Peyer's patch (tissue), 4 donors: ENCODE results near the gene BMP6. TPM values are rescaled to one million over a fixed set of nuclear protein-coding genes. Genes with fewer than 3 reads are reported as not detected.

Experiments
- DNase-seq, 3 donors: peaks; one replicate each; pipeline ENCODE4 v3.0.0-alpha.2; 2017 to 2019
- H3K27ac ChIP-seq, 4 donors: fragments of 200-600 bp; sonication (generic); one replicate each; pipeline ENCODE4 v1.5.1; 2016 to 2019
- H3K27me3 ChIP-seq, 2 donors: fragments of 200-600 bp; sonication (generic); one replicate each; pipeline ENCODE4 v1.5.1; 2019
- H3K36me3 ChIP-seq, 3 donors: fragments of 200-600 bp; sonication (generic); one replicate each; pipeline ENCODE4 v1.5.1; 2016 to 2019
- H3K4me1 ChIP-seq, 4 donors: fragments of 200-600 bp; sonication (generic); one replicate each; pipeline ENCODE4 v1.5.1; 2016 to 2019
- H3K4me3 ChIP-seq, 4 donors: fragments of 200-600 bp; sonication (generic); 1 replicate in 3 of 4; 2 replicates in 1 of 4; pipeline ENCODE4 v1.5.1; 2016 to 2019; ENCODE audit warnings: mild to moderate bottlenecking in 1 of 4
- H3K9me3 ChIP-seq, 4 donors: fragments of 200-600 bp; sonication (generic); one replicate each; pipeline ENCODE4 v1.5.1; 2016 to 2019; ENCODE audit warnings: mild to moderate bottlenecking in 1 of 4
- POLR2A ChIP-seq, 2 donors: fragments of 450-650 bp; IDR thresholded peaks; one replicate each; pipeline ENCODE4 v1.5.1; 2017; ENCODE audit warnings: antibody characterized with exemption in 2 of 2, mild to moderate bottlenecking in 2 of 2, moderate library complexity in 2 of 2
- total RNA-seq, 4 donors: library from RNA; depleted of rRNA; stranded (reverse); fragments of >200 nt; gene quantifications; one replicate each; pipeline ENCODE4 v1.1.0, GENCODE V29; 2016
- TF ChIP-seq, protein P1 (sequence below), 6 experiments: fragments of 450-650 bp in 4 of 6; fragments of 200-600 bp in 2 of 6; sonication (generic) in 1 of 6; IDR thresholded peaks; one replicate each; pipeline ENCODE4 v1.5.1; 2017 to 2019; ENCODE audit warnings: antibody characterized with exemption in 6 of 6, mild to moderate bottlenecking in 3 of 6, moderate library complexity in 1 of 6

BMP6 gene
- total RNA-seq, 4 donors from 2014 or later, result 0.88 to 3.6 (median 2.2) TPM

DNA sequence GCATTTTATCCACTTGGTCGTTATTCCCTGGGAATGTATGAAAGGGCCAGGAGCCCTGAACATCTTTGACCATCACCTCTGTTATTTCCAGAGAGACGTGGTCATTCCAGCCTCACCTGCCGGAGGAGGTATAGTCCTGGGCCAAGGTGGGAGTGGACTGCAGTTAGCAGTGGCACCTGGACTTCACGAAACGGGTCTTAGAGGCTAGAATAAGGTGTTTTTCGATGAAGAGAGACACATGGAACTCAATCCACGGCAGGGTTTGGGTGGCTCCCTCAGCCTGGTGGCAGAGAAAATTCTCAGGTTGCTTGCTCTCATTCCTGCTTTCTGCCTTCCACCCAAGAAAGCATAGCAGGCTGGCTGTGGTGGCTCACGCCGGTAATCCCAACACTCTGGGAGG lies 48.0 kb downstream of the BMP6 start:
- Histone ChIP-seq H3K4me1 (no peaks in the 10 kb centered on the region), H3K27me3 (no peaks in the 10 kb centered on the region), H3K9me3 (no peaks in the 10 kb centered on the region), H3K27ac (no peak overlapping the region), H3K4me3 (no peak overlapping the region), H3K36me3 (no peaks in the 10 kb centered on the region)
- TF ChIP-seq, protein P1, sequence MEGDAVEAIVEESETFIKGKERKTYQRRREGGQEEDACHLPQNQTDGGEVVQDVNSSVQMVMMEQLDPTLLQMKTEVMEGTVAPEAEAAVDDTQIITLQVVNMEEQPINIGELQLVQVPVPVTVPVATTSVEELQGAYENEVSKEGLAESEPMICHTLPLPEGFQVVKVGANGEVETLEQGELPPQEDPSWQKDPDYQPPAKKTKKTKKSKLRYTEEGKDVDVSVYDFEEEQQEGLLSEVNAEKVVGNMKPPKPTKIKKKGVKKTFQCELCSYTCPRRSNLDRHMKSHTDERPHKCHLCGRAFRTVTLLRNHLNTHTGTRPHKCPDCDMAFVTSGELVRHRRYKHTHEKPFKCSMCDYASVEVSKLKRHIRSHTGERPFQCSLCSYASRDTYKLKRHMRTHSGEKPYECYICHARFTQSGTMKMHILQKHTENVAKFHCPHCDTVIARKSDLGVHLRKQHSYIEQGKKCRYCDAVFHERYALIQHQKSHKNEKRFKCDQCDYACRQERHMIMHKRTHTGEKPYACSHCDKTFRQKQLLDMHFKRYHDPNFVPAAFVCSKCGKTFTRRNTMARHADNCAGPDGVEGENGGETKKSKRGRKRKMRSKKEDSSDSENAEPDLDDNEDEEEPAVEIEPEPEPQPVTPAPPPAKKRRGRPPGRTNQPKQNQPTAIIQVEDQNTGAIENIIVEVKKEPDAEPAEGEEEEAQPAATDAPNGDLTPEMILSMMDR (IDR thresholded peaks at IDR 0.05), result no peak
- TF ChIP-seq POLR2A (IDR thresholded peaks at IDR 0.05), result no peak
- DNase-seq, result no peak

DNA sequence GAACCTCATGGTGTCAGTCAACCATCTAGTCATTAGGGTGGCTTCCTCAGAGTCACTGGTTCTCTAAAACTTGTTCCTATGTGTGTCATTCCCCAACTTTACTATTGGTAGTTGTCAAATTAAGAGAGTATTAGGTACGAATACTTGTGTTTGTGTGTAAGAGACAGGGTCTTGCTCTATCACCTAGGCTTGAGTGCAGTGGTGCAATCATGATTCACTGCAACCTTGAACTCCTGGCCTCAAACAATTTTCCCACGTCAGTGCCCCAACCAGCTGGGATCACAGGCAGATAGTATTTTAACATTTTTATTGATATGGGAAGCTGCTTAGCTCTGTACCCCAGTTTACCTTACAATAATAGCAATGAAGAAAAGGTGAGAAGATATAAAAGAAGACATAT lies 50.6 kb downstream of the BMP6 start:
- no peaks in the 10 kb centered on the region for H3K9me3 ChIP-seq
- H3K36me3 ChIP-seq, result no peaks in the 10 kb centered on the region
- TF ChIP-seq POLR2A (IDR thresholded peaks at IDR 0.05), result no peak
- TF ChIP-seq, protein P1 (IDR thresholded peaks at IDR 0.05), result no peak
- H3K27ac ChIP-seq, result no peak overlapping the region
- H3K4me3 ChIP-seq, result no peak overlapping the region
- no peak for DNase-seq
- no peaks in the 10 kb centered on the region for H3K4me1 ChIP-seq
- no peaks in the 10 kb centered on the region for H3K27me3 ChIP-seq

DNA sequence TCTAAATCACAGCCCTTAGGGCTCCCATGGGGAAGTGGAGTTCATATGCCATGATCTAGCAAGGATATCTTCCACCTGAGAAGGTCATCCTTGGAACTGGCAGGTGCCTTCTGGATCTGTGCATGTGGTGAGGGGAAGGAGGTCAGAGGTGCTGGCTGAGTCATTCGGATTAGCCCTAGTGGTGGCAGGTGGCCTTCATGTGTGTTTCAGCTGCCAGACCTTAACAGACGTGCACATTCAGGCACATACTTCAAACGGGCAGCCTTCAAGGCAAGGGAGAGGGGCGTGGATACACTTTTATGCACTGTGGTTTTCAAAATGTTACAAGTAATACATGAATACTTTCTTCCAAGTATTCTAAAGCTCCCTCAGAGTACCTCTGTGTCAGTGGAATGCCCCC lies 51.2 kb downstream of the BMP6 start:
- TF ChIP-seq, protein P1 (IDR thresholded peaks at IDR 0.05), result no peak
- TF ChIP-seq POLR2A (IDR thresholded peaks at IDR 0.05), result no peak
- Histone ChIP-seq H3K27me3 (no peaks in the 10 kb centered on the region), H3K27ac (no peak overlapping the region), H3K4me3 (no peak overlapping the region), H3K36me3 (no peaks in the 10 kb centered on the region), H3K9me3 (no peaks in the 10 kb centered on the region), H3K4me1 (no peaks in the 10 kb centered on the region)
- DNase-seq, result no peak

DNA sequence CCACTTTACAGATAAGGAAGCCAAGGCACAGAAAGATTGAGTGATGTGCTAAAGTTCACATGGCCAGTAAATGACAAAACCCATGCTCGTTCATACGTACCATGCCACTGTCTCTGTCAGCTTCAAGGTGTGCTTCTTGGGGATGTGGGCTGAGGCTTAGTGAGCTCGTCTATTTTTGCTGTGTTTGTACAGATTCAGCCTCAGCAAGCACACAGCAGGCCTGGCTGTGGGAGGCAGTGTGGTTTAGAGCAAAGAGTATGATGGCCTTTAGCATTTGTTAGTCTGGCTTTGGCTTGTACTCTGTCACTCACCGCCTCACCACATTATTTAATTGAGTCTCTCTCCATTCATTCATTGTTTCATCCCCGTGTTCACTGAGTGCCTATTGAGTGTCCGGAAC lies 55.3 kb downstream of the BMP6 start:
- Histone ChIP-seq H3K4me3 (no peak overlapping the region), H3K27ac (no peak overlapping the region), H3K27me3 (no peaks in the 10 kb centered on the region), H3K4me1 (peaks cover 0 to 5% (median 0%) of the 10 kb centered on the region in 4 donors), H3K36me3 (no peaks in the 10 kb centered on the region), H3K9me3 (no peaks in the 10 kb centered on the region)
- no peak for TF ChIP-seq POLR2A (IDR thresholded peaks at IDR 0.05)
- TF ChIP-seq, protein P1 (IDR thresholded peaks at IDR 0.05), result no peak
- DNase-seq, result no peak

DNA sequence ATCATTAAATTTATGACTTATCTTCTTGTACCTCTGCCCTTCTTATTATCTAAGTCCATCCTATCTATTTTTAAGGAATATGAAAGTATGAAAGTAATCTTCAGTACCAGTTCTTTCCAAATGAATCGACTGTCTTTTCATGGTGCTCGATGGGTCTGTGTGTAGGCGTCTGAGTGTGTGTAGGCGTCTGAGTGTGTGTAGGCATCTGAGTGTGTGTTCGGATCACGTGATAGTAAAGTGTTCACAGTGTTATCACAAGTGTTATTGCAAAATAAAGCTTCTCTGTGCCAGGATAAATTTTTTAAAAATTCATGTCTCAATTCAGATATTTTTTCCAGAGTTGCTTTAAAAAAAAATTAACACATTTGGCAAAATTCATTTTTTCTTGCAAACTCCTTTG lies 58.3 kb downstream of the BMP6 start:
- no peaks in the 10 kb centered on the region for H3K9me3 ChIP-seq
- H3K4me1 ChIP-seq, result peaks cover 0 to 5% (median 0%) of the 10 kb centered on the region in 4 donors
- TF ChIP-seq, protein P1 (IDR thresholded peaks at IDR 0.05), result no peak
- TF ChIP-seq POLR2A (IDR thresholded peaks at IDR 0.05), result no peak
- H3K36me3 ChIP-seq, result no peaks in the 10 kb centered on the region
- H3K4me3 ChIP-seq, result no peak overlapping the region
- H3K27ac ChIP-seq, result no peak overlapping the region
- H3K27me3 ChIP-seq, result no peaks in the 10 kb centered on the region
- DNase-seq, result no peak

DNA sequence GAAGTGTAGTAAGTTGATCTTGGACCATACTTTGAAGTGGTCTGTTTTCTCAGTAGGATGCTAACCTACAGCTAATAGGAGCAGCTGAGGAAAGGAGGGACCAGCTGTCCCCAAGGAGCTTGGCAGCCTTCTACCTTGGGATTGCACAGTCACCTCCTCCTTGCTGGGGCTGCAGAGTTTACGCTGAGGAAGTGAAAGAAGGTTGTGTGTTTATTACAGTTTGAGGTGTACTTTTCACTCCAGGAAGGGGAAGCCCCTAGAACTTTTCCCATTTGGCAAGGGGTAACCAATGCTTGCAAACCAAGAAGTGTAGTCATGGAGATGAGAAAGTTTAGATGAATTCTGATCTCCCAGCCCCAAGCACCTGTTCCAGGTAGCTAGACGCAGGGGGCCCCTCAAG lies 58.8 kb downstream of the BMP6 start:
- Histone ChIP-seq H3K27ac (no peak overlapping the region), H3K9me3 (no peaks in the 10 kb centered on the region), H3K4me3 (no peak overlapping the region), H3K4me1 (peaks cover 0 to 5% (median 0%) of the 10 kb centered on the region in 4 donors), H3K27me3 (no peaks in the 10 kb centered on the region), H3K36me3 (no peaks in the 10 kb centered on the region)
- TF ChIP-seq, protein P1 (IDR thresholded peaks at IDR 0.05), result no peak
- TF ChIP-seq POLR2A (IDR thresholded peaks at IDR 0.05), result no peak
- no peak for DNase-seq
